ENCODE results near the gene GJD2.

Gene GJD2

GRCh38 chr15:34717729-34718128 is 37.1 kb downstream of the GJD2 start:
- Histone ChIP-seq H3K4me1 (ENCODE audit: control insufficient read depth, insufficient read depth, low read length) (no peaks in the 10 kb centered on the region), H3K27ac (ENCODE audit: extremely low read depth, low read depth, low read length) (no peak overlapping the region), H3K36me3 (ENCODE audit: control insufficient read depth in 2 of 2, insufficient read depth in 1 of 2, low read length in 2 of 2) (no peaks in the 10 kb centered on the region), H3K4me3 (ENCODE audit: low read depth, low read length) (no peak overlapping the region), H3K9me3 (ENCODE audit: control insufficient read depth, insufficient read depth, low read depth, low read length) (no peaks in the 10 kb centered on the region)
- ChIA-PET CTCF (no interaction called here), POLR2A (no interaction called here)
- TF ChIP-seq MEIS1 (CRISPR knock-in tag; IDR thresholded peaks at IDR 0.05; ENCODE audit: borderline replicate concordance) (no peak), SETDB1 (IDR thresholded peaks at IDR 0.05; ENCODE audit: insufficient read length, low read length) (no peak), ZNF174 (tag by site-specific recombination; IDR thresholded peaks at IDR 0.05) (no peak), ZFP37 (tag by site-specific recombination; IDR thresholded peaks at IDR 0.05) (no peak), ZBTB10 (tag by site-specific recombination; IDR thresholded peaks at IDR 0.05) (no peak), BCL6B (tag by site-specific recombination; IDR thresholded peaks at IDR 0.05) (no peak), ZNF785 (tag by site-specific recombination; IDR thresholded peaks at IDR 0.05) (no peak), ZNF248 (tag by site-specific recombination; IDR thresholded peaks at IDR 0.05) (no peak), ZBTB17 (tag by site-specific recombination; IDR thresholded peaks at IDR 0.05) (no peak), ZEB2 (tag by site-specific recombination; IDR thresholded peaks at IDR 0.05) (no peak), ZNF433 (tag by site-specific recombination; IDR thresholded peaks at IDR 0.05; ENCODE audit: low read depth) (no peak), ZNF776 (tag by site-specific recombination; IDR thresholded peaks at IDR 0.05; ENCODE audit: borderline replicate concordance) (no peak), SP7 (tag by site-specific recombination; IDR thresholded peaks at IDR 0.05) (no peak), ZNF23 (tag by site-specific recombination; IDR thresholded peaks at IDR 0.05; ENCODE audit: borderline replicate concordance) (no peak)
- TF ChIP-seq, protein P1, sequence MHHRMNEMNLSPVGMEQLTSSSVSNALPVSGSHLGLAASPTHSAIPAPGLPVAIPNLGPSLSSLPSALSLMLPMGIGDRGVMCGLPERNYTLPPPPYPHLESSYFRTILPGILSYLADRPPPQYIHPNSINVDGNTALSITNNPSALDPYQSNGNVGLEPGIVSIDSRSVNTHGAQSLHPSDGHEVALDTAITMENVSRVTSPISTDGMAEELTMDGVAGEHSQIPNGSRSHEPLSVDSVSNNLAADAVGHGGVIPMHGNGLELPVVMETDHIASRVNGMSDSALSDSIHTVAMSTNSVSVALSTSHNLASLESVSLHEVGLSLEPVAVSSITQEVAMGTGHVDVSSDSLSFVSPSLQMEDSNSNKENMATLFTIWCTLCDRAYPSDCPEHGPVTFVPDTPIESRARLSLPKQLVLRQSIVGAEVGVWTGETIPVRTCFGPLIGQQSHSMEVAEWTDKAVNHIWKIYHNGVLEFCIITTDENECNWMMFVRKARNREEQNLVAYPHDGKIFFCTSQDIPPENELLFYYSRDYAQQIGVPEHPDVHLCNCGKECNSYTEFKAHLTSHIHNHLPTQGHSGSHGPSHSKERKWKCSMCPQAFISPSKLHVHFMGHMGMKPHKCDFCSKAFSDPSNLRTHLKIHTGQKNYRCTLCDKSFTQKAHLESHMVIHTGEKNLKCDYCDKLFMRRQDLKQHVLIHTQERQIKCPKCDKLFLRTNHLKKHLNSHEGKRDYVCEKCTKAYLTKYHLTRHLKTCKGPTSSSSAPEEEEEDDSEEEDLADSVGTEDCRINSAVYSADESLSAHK (tag by site-specific recombination; IDR thresholded peaks at IDR 0.05), result no peak
- TF ChIP-seq, protein P2, sequence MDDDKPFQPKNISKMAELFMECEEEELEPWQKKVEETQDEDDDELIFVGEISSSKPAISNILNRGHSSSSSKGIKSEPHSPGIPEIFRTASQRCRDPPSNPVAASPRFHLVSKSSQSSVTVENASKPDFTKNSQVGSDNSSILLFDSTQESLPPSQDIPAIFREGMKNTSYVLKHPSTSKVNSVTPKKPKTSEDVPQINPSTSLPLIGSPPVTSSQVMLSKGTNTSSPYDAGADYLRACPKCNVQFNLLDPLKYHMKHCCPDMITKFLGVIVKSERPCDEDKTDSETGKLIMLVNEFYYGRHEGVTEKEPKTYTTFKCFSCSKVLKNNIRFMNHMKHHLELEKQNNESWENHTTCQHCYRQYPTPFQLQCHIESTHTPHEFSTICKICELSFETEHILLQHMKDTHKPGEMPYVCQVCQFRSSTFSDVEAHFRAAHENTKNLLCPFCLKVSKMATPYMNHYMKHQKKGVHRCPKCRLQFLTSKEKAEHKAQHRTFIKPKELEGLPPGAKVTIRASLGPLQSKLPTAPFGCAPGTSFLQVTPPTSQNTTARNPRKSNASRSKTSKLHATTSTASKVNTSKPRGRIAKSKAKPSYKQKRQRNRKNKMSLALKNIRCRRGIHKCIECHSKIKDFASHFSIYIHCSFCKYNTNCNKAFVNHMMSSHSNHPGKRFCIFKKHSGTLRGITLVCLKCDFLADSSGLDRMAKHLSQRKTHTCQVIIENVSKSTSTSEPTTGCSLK (tag by site-specific recombination; IDR thresholded peaks at IDR 0.05), result no peak

- Histone ChIP-seq H3K4me3 (ENCODE audit: low read depth, low read length) (no peak overlapping the region), H3K27ac (ENCODE audit: extremely low read depth, low read depth, low read length) (no peak overlapping the region), H3K4me1 (ENCODE audit: control insufficient read depth, insufficient read depth, low read length) (no peaks in the 10 kb centered on the region), H3K9me3 (ENCODE audit: control insufficient read depth, insufficient read depth, low read depth, low read length) (no peaks in the 10 kb centered on the region), H3K36me3 (ENCODE audit: control insufficient read depth in 2 of 2, insufficient read depth in 1 of 2, low read length in 2 of 2) (no peaks in the 10 kb centered on the region)
- ChIA-PET CTCF (interaction anchor here (1.2 kb wide), 1 partner anchor 204 kb away, joined by 4 read pairs; no protein-coding TSS in a partner anchor), POLR2A (no interaction called here)
- TF ChIP-seq ZNF701 (tag by site-specific recombination; IDR thresholded peaks at IDR 0.05), result no peak
- TF ChIP-seq KLF10 (tag by site-specific recombination; IDR thresholded peaks at IDR 0.05), result no peak
- no peak for TF ChIP-seq ZNF223 (tag by site-specific recombination; IDR thresholded peaks at IDR 0.05)
- no peak for TF ChIP-seq ZXDB (tag by site-specific recombination; IDR thresholded peaks at IDR 0.05)
- no peak for TF ChIP-seq TRIM28 (IDR thresholded peaks at IDR 0.05; ENCODE audit: borderline replicate concordance, low read length)
- no peak for TF ChIP-seq ZNF366 (tag by site-specific recombination; conservative IDR thresholded peaks at IDR 0.05)
- no peak for TF ChIP-seq ZNF404 (tag by site-specific recombination; IDR thresholded peaks at IDR 0.05)
- TF ChIP-seq ZNF473 (tag by site-specific recombination; IDR thresholded peaks at IDR 0.05), result no peak
- TF ChIP-seq ZNF544 (tag by site-specific recombination; IDR thresholded peaks at IDR 0.05), result no peak
- TF ChIP-seq ZNF830 (tag by site-specific recombination; IDR thresholded peaks at IDR 0.05; ENCODE audit: low read depth), result no peak
- TF ChIP-seq, protein P3, sequence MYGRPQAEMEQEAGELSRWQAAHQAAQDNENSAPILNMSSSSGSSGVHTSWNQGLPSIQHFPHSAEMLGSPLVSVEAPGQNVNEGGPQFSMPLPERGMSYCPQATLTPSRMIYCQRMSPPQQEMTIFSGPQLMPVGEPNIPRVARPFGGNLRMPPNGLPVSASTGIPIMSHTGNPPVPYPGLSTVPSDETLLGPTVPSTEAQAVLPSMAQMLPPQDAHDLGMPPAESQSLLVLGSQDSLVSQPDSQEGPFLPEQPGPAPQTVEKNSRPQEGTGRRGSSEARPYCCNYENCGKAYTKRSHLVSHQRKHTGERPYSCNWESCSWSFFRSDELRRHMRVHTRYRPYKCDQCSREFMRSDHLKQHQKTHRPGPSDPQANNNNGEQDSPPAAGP (tag by site-specific recombination; IDR thresholded peaks at IDR 0.05), result no peak
- no peak for TF ChIP-seq ZSCAN30 (tag by site-specific recombination; IDR thresholded peaks at IDR 0.05)
- no peak for TF ChIP-seq MYNN (tag by site-specific recombination; IDR thresholded peaks at IDR 0.05; ENCODE audit: borderline replicate concordance)
These were observed 38.7 kb downstream of the GJD2 start for GRCh38 chr15:34716111-34716510.

Measured in HEK293 (cell line).